A549 (cell line): ENCODE data around the gene NEDD8.

Experiments used
- EP300 ChIP-seq, 2 experiments: fragments of >200 bp; sonication (Bioruptor Twin); formaldehyde crosslinking; IDR thresholded peaks; 2 replicates in 1 of 2; 3 replicates in 1 of 2; pipeline ENCODE4 v1.6.1; 2016 to 2017
- ESRRA ChIP-seq: fragments of 150-350 bp; IDR thresholded peaks from 2 replicates; pipeline ENCODE4 v1.6.1; 2014; ENCODE audit warnings: mild to moderate bottlenecking, low read length, borderline replicate concordance
- POLR2A ChIP-seq: IDR thresholded peaks from 2 replicates; pipeline ENCODE4 v1.6.1; 2012; ENCODE audit warnings: mild to moderate bottlenecking, low read length
- POLR2AphosphoS2 ChIP-seq: conservative IDR thresholded peaks from 2 replicates; pipeline ENCODE4 v1.6.1; 2012; ENCODE audit warnings: low read length, improper control_type of control experiment, inconsistent platforms
- TF ChIP-seq, protein P1 (sequence below): fragments of 200-600 bp; sonication (generic); IDR thresholded peaks from 2 replicates; pipeline ENCODE4 v1.6.1; 2016; ENCODE audit warnings: antibody characterized with exemption, mild to moderate bottlenecking, moderate library complexity
- TF ChIP-seq, protein P2 (sequence below): fragments of >200 bp; sonication (Bioruptor Twin); formaldehyde crosslinking; IDR thresholded peaks from 3 replicates; pipeline ENCODE4 v1.5.1; 2016
- TF ChIP-seq, protein P3 (sequence below): IDR thresholded peaks from 2 replicates; pipeline ENCODE4 v1.6.1; 2012

- no peak for TF ChIP-seq EP300 (IDR thresholded peaks at IDR 0.05)
- TF ChIP-seq, protein P1, sequence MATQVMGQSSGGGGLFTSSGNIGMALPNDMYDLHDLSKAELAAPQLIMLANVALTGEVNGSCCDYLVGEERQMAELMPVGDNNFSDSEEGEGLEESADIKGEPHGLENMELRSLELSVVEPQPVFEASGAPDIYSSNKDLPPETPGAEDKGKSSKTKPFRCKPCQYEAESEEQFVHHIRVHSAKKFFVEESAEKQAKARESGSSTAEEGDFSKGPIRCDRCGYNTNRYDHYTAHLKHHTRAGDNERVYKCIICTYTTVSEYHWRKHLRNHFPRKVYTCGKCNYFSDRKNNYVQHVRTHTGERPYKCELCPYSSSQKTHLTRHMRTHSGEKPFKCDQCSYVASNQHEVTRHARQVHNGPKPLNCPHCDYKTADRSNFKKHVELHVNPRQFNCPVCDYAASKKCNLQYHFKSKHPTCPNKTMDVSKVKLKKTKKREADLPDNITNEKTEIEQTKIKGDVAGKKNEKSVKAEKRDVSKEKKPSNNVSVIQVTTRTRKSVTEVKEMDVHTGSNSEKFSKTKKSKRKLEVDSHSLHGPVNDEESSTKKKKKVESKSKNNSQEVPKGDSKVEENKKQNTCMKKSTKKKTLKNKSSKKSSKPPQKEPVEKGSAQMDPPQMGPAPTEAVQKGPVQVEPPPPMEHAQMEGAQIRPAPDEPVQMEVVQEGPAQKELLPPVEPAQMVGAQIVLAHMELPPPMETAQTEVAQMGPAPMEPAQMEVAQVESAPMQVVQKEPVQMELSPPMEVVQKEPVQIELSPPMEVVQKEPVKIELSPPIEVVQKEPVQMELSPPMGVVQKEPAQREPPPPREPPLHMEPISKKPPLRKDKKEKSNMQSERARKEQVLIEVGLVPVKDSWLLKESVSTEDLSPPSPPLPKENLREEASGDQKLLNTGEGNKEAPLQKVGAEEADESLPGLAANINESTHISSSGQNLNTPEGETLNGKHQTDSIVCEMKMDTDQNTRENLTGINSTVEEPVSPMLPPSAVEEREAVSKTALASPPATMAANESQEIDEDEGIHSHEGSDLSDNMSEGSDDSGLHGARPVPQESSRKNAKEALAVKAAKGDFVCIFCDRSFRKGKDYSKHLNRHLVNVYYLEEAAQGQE, result no peak
- no peak for TF ChIP-seq POLR2A
- TF ChIP-seq, protein P2, sequence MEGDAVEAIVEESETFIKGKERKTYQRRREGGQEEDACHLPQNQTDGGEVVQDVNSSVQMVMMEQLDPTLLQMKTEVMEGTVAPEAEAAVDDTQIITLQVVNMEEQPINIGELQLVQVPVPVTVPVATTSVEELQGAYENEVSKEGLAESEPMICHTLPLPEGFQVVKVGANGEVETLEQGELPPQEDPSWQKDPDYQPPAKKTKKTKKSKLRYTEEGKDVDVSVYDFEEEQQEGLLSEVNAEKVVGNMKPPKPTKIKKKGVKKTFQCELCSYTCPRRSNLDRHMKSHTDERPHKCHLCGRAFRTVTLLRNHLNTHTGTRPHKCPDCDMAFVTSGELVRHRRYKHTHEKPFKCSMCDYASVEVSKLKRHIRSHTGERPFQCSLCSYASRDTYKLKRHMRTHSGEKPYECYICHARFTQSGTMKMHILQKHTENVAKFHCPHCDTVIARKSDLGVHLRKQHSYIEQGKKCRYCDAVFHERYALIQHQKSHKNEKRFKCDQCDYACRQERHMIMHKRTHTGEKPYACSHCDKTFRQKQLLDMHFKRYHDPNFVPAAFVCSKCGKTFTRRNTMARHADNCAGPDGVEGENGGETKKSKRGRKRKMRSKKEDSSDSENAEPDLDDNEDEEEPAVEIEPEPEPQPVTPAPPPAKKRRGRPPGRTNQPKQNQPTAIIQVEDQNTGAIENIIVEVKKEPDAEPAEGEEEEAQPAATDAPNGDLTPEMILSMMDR, result no peak
- no peak for TF ChIP-seq ESRRA
- TF ChIP-seq, protein P3, sequence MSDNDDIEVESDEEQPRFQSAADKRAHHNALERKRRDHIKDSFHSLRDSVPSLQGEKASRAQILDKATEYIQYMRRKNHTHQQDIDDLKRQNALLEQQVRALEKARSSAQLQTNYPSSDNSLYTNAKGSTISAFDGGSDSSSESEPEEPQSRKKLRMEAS, result no peak
- TF ChIP-seq POLR2AphosphoS2, result no peak
Measured at GRCh38 chr14:24207104-24207551, 25.0 kb downstream of the NEDD8 start.
